GM18868 (cell line): ENCODE measurements around the gene APBA2.

Experiments
- ATAC-seq: cut with Tn5 transposase; IDR thresholded peaks from one replicate; pipeline ENCODE4 v1.9.1; 2021; ENCODE audit warnings: mild to moderate bottlenecking, moderate library complexity; ENCODE audit not compliant: unreplicated experiment

APBA2 gene

DNA sequence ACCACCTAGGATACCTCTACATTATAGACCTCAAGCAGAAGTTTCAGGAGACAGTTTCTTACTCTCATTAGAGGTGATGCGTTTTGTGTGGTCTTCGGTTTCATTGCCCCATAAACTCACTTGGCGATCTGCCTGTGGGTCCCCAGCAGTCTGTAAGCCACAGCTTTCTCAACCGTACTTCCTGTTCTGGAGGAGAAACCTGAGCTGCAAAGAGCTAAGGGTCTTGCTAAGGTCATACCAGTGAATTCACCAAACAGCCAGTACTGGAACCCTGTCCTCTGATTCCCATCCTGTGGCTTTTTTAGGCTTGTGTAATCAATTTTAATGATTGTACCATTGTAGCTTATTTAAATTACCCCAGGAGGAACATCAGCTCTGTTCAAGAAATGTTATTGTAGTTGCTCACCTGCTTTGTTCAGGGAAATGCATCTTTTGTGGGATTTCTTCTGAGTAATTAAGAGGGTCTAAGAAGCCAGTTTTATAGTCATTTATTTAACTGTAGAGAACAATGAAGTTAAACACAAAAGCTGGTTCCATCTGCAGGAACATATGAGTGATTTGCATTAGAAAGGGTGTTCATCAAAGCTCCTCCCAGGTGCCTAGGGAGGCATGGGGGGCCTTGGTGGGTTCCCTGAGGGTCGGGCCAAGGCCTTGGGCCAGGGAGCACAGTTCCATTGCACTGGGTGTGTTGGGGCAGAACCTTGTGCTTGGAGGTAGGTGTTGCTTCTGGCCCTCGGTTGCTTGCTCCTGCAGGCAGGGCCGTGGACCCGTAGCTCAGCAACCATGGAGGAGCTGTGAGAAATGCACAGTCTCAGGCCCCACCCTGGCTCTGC is 69.6 kb downstream of the APBA2 start:
- no peak for ATAC-seq

DNA sequence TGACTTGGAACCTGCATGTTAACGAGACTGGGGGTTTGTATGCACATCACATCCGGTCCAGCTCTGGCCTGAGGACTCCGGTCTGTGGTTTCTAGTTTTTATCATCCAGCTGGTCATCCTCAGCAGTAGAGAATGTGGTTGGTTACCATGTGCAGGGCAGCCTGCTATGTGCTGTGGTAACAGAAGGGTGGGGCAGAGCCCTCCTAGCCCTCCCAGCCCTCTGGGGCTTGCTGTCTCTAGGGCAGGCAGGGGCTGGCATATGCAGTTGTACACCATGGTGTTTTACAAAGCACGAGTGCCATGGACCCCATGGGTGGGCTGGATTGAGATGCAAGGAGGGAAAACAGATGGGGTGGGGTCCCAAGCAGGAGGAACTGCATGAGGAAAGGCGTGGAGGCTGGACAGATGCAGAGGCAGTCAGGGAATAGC is 70.2 kb downstream of the APBA2 start:
- ATAC-seq: no peak

GRCh38 chr15:28956491-28956890 is 70.7 kb downstream of the APBA2 start:
- no peak for ATAC-seq

DNA sequence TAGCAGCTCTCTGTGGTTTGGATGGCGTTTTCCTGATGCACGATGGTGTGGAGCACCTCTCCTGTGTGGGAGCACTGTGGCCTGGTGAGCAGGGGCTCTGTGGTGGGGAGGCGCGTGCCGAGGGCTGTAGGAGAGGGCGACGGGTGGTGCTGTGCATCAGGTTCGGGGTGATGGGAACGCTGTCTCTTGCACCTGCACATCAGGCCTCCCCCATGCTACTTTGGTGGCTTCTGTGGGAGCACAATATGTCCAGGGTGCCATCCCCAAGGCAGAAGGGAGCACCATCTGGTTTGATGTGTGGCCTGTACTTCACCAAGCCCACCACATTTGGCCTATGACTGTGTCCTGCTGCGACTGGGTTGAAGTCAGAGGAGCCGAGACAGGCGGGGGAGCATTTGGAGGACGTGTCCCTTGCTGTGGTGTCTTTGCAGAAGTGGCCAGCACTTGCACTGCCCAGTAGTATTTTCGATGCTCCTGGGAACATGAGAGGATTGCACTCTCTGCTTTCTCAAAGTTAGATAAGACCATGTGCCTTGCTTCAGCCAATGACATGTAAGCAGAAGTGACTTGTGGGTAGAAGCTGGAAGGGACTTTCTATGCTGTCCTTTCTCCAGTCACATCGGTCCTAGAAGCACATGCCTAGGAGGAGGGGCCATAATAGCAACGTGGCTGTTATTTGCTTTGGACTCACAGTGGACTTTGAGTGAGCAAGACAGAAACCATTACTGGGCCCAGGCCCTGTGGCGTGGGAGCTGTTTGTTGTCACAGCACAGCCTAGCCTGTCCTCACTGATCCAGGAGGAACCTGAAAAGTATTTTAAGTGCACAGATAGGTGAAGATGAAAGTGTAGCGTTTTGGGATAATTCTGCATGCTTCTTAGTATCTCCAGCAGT is 72.1 kb downstream of the APBA2 start:
- no peak for ATAC-seq

- no peak for ATAC-seq
Measured at GRCh38 chr15:28959326-28959725, 73.6 kb downstream of the APBA2 start.

GRCh38 chr15:28960979-28961378 is 75.2 kb downstream of the APBA2 start:
- no peak for ATAC-seq

- ATAC-seq: no peak
Measured at GRCh38 chr15:28961391-28961790, 75.6 kb downstream of the APBA2 start.

GRCh38 chr15:28962851-28963710 is 77.3 kb downstream of the APBA2 start:
- ATAC-seq: no peak

DNA sequence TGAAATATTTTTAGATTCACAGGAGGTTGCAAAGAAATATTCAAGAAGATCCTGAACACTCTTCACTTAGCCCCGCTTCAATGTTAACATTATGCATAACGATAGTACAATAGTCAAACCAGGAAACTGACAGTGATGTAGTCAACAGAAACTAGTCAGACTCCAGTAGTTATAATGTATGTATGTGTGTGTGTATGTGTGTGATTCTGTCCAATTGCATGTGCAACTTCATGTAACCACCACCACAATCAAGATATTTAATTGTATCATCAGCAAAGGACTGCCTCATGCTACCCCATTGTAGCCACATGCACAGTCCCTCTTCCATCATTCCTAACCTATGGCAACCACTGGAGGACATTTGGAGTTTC is 77.9 kb downstream of the APBA2 start:
- no peak for ATAC-seq

GRCh38 chr15:28964098-28964497 is 78.3 kb downstream of the APBA2 start:
- no peak for ATAC-seq

- no peak for ATAC-seq
Measured at GRCh38 chr15:28967066-28967465, 81.3 kb downstream of the APBA2 start.

- ATAC-seq: no peak
Measured at GRCh38 chr15:28967990-28968389, 82.2 kb downstream of the APBA2 start.

GRCh38 chr15:28969511-28970085 is 83.8 kb downstream of the APBA2 start:
- no peak for ATAC-seq

- no peak for ATAC-seq
Measured at GRCh38 chr15:28974142-28974541, 88.4 kb downstream of the APBA2 start.

- no peak for ATAC-seq
Measured at GRCh38 chr15:28975766-28976179, 90.0 kb downstream of the APBA2 start.

GRCh38 chr15:28977377-28978010 is 91.7 kb downstream of the APBA2 start:
- ATAC-seq: no peak

DNA sequence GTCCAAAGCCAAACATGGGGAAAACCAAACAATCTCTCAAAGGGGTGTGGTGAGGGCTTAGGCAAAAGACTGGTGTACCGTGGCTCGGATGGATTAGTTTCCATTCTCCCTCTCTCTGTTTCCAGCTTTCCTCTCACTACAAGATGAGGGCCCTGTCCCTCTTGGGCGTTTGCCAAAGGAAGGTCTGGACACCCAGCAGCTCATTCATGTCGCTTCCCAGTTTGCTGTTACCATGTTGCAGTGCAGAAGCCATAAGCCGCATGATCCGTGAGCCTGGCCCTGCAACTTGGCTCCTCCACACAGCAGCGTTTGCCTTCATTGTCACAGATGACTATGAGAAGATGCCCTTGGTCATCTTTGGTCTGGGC is 92.2 kb downstream of the APBA2 start:
- ATAC-seq: no peak

- no peak for ATAC-seq
Measured at GRCh38 chr15:28978661-28979060, 92.9 kb downstream of the APBA2 start.

DNA sequence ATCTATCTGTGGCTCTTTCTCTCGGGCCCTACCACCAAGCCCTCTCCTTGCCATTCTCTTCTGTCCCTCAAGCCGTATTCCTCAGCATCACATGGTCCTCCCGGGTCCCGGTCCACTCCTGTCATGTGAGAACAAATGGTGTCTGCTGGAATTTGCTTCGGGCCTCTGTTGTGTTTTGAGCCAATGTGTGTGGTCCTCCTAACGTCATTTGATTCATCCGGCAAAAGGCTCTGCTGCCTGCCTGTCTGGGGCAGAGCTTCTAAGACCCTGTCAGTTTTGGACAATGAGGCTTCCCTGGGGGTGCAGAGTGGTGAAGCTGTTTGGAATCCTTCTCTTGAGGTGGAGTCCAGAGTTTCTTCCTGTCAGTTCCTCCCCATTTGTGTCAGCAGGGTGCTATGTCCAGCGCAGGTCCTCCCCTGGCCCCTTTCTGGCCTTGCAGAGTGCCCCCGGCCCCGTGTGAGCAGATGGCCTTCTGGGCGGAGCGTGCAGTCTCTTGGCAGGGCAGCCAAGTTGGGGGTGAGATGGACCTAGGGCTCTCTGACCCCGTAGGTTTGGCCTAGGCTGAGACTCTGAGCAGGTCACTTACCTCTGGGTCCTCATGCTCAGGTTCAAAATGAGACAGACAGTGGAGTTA is 93.6 kb downstream of the APBA2 start:
- no peak for ATAC-seq
